AG09319 (cell line): ENCODE results near the gene ZFC3H1.

Source experiments
- DNase-seq: peaks from one replicate; pipeline ENCODE4 v3.0.0-alpha.2; 2010; ENCODE audit warnings: low read depth; ENCODE audit errors: extremely low read depth
- TF ChIP-seq, protein P1 (sequence below): IDR thresholded peaks from 2 replicates; pipeline ENCODE4 v1.5.1; 2011; ENCODE audit warnings: low read depth, mild to moderate bottlenecking, inconsistent platforms, low read length, moderate library complexity

ZFC3H1 gene

GRCh38 chr12:71655907-71656306 lies 7.7 kb downstream of the ZFC3H1 start:
- no peak for DNase-seq
- TF ChIP-seq, protein P1, sequence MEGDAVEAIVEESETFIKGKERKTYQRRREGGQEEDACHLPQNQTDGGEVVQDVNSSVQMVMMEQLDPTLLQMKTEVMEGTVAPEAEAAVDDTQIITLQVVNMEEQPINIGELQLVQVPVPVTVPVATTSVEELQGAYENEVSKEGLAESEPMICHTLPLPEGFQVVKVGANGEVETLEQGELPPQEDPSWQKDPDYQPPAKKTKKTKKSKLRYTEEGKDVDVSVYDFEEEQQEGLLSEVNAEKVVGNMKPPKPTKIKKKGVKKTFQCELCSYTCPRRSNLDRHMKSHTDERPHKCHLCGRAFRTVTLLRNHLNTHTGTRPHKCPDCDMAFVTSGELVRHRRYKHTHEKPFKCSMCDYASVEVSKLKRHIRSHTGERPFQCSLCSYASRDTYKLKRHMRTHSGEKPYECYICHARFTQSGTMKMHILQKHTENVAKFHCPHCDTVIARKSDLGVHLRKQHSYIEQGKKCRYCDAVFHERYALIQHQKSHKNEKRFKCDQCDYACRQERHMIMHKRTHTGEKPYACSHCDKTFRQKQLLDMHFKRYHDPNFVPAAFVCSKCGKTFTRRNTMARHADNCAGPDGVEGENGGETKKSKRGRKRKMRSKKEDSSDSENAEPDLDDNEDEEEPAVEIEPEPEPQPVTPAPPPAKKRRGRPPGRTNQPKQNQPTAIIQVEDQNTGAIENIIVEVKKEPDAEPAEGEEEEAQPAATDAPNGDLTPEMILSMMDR = no peak

DNA sequence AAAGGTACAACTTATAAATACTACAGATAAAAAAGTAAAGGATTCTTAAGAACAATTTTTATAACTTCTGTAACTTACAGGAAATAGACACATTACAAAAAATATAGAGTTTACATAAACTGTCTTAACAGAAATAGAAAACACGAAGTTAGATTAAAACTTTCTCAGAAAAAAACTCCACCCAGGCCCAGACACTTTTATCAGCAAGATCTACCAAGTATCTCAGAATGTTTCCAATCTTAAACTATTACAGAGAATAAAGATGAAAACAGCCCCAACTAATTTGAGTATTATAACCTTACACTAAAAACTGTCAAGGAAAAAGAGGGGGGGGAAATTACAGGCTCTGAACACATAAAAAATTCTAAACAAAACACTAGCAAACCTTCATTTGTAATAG lies 8.2 kb downstream of the ZFC3H1 start:
- no peak for DNase-seq
- TF ChIP-seq, protein P1 = no peak

DNA sequence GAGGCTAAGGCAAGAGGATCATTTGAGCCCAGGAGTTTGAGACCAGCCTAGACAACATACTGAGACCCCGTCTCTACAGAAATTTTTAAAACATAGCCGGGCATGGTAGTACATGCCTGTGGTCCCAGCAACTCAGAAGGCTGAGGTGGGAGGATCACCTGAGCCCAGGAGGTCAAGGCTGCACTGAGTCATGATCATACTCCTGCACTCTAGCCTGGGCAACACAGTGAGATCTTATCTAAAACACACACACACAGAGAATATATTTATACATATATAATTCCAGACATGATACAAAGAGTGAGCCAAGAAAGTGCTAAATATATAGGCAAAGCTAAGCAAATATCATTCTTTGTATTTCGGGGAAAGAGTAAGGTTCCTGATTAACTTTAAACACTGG lies 9.4 kb downstream of the ZFC3H1 start:
- DNase-seq = no peak
- TF ChIP-seq, protein P1 = no peak

- TF ChIP-seq, protein P1 = no peak
- no peak for DNase-seq
Observed at GRCh38 chr12:71653137-71653536, 10.5 kb downstream of the ZFC3H1 start.

GRCh38 chr12:71652656-71653055 lies 11.0 kb downstream of the ZFC3H1 start:
- DNase-seq = no peak
- TF ChIP-seq, protein P1 = no peak

- DNase-seq = no peak
- TF ChIP-seq, protein P1 = no peak
Observed at GRCh38 chr12:71649401-71649800, 14.2 kb downstream of the ZFC3H1 start.

GRCh38 chr12:71648537-71648936 lies 15.1 kb downstream of the ZFC3H1 start:
- no peak for DNase-seq
- TF ChIP-seq, protein P1 = no peak
